Right renal pelvis (tissue), 4 donors: Measurements from ENCODE around the gene ZNF91. TPM values are rescaled to one million over a fixed set of nuclear protein-coding genes. Genes with fewer than 3 reads are reported as not detected.
"Not testable (repeated sequence)": the region's sequence is repeated elsewhere in the genome, so short reads cannot be mapped to it uniquely, and the experiment has no call there.

Source experiments
- DNase-seq, 4 donors: peaks; one replicate each; pipeline ENCODE4 v3.0.0-alpha.2; 2013; ENCODE audit warnings: low read depth in 4 of 4, low spot score in 3 of 4, missing footprints in 1 of 4
- polyA plus RNA-seq, 4 donors: library from polyadenylated mRNA; unstranded; fragments of 120-200 nt; gene quantifications; one replicate each; pipeline ENCODE4 v1.2.1, GENCODE V29; 2013; ENCODE audit not compliant: insufficient read length in 4 of 4

ZNF91 gene
- polyA plus RNA-seq, 4 donors: 45.4 to 67.5 (median 62.5) TPM

GRCh38 chr19:23321403-23321802 is 73.9 kb downstream of the ZNF91 start:
- not testable (repeated sequence) for DNase-seq

DNA sequence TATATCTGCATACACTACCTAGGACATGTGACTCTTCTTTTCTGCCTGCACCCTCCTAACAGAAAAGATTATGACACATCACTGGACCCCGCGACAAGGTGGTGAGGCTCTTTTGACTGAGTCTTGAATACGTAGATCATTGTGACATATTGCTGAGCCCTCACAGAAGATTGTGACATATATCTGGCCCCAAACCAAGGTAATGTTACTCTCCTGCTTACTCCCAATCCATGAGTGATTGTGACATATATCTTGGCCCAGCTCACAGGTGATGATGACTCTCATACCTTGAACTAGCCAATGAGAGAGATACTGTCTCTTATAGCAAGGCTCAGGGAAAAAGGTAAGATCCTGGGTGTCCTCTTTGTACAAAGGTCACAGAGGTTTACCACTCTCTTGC is 75.7 kb downstream of the ZNF91 start:
- not testable (repeated sequence) for DNase-seq

- not testable (repeated sequence) for DNase-seq
Measured at GRCh38 chr19:23318941-23319340, 76.3 kb downstream of the ZNF91 start.

- no peak for DNase-seq
Measured at GRCh38 chr19:23318143-23318542, 77.1 kb downstream of the ZNF91 start.

GRCh38 chr19:23315286-23315685 is 80.0 kb downstream of the ZNF91 start:
- DNase-seq: no peak

DNA sequence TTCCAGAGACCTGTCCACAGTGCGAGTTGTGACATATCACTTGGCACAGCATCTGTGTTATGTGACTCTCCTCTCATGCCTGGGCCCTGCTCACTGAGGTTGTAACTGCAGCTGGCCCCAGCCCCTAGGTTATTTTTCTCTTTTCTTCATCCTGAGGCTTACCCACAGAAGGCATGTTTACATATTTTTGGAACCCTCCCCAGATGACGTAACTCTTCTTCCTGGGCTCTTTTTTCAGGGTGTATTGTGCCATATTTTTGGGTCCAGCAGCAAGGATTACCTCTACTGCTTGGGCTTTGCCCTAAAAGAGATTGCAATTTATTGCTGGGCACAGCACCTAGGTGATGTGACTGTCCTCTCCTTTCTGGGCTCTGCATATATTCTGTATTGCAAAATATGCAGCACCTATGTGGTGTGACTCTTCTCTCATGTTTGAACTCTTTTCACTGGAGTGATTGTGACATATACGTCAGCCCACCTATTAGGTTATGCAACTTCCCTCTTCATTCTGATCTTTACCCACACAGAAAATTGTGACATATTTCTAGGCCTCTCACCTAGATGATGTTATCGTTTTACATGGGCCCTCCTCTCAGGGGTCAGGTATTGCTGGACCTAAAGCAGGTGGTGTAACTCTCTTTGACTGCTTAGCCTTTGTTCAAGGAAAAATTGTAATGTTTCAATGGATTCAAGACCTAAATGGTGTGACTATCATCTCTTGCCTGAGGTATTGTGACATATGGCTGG is 80.6 kb downstream of the ZNF91 start:
- no peak for DNase-seq

- no peak for DNase-seq
Measured at GRCh38 chr19:23313196-23313595, 82.1 kb downstream of the ZNF91 start.

- no peak for DNase-seq
Measured at GRCh38 chr19:23312515-23312914, 82.8 kb downstream of the ZNF91 start.

GRCh38 chr19:23311551-23311950 is 83.7 kb downstream of the ZNF91 start:
- no peak for DNase-seq

DNA sequence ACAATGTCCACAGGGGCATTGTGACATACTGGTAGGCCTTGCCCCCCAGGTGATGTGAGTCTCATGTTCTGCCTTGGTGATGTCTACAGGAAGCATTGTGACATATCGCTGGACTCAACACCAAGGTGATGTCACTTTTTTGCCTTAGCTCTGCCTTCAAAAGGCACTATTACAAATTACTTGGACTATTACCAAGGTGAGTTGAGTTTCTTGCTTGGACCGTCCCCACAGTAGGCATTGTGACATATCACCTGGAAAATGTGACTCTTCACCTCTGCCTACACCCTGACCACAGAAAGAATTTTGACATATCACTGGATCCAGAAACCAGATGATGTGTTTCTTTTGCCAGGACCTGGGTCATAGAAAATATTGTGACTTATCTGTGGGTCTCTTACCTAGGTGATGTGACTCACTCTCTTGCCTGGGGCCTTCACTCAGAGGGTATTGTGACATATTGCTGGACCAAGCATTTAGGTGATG is 84.5 kb downstream of the ZNF91 start:
- DNase-seq: no peak

- DNase-seq: no peak
Measured at GRCh38 chr19:23309926-23310325, 85.3 kb downstream of the ZNF91 start.

DNA sequence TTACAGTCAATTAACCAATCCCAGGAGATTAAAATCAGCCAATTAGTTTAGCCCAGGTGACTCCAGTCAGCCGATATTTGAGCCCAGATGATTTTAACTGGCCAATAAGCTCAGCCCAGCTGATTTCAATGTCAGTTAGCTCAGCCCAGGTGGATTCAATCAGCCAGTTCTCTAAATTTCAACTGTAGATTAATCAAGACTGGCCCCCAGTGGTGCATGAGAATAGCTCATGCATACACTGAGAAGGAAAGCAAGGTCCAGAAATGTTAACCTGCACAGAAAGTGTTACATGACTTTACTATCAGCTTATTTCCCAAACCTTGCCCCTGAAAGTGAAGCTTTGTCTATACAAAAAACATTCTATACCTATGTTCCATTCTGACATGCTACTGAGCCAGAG is 89.7 kb downstream of the ZNF91 start:
- DNase-seq: no peak

DNA sequence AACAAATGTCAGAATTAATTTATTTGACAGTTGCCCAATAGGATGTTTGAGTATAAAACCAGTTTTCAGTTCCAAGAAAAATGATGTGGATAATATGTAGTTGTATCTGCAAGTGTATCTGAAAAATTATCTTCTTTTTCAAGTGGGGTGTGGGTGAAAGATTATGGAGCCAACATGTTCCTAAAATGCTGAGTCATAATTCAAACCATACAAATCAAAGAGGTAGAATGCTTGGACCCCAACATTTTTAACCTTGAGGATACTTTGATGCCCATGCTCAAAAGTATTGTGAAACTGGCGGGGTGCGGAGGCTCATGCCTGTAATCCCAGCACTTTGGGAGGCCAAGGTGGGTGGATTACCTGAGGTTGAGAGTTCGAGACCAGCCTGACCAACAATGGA is 91.0 kb downstream of the ZNF91 start:
- no peak for DNase-seq

GRCh38 chr19:23294141-23294540 is 101.1 kb downstream of the ZNF91 start:
- no peak for DNase-seq

DNA sequence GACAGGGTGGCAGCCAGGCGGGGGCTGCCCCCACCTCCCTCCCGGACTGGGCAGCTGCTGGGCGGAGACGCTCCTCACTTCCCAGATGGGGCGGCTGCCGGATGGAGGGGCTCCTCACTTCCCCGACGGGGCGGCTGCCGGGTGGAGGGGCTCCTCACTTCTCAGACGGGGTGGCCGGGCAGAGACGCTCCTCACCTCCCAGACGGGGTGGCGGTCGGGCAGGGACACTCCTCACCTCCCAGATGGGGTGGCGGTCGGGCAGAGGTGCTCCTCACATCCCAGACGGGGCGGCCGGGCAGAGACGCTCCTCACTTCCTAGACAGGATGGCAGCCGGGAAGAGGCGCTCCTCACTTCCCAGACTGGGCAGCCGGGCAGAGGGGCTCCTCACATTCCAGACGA is 105.3 kb downstream of the ZNF91 start:
- not testable (repeated sequence) for DNase-seq

Other genes starting within 250 kb of the ZNF91 start
- 1 to 10 TPM; 4.3 to 5.4 (median 4.5) TPM for gene ZNF724, start 145.1 kb downstream of the ZNF91 start, polyA plus RNA-seq